Sigmoid colon (tissue), 3 donors: ENCODE data around the gene BDKRB2.

Experiments used
- CTCF ChIP-seq, 4 experiments: fragments of 450-650 bp in 3 of 4; fragments of 200-600 bp in 1 of 4; IDR thresholded peaks; one replicate each; pipeline ENCODE4 v1.5.1; 2016 to 2019; ENCODE audit warnings: antibody characterized with exemption in 4 of 4, mild to moderate bottlenecking in 3 of 4, moderate library complexity in 2 of 4
- POLR2A ChIP-seq, 2 donors: fragments of 450-650 bp; IDR thresholded peaks; one replicate each; pipeline ENCODE4 v1.6.1; 2016; ENCODE audit warnings: antibody characterized with exemption in 2 of 2, mild to moderate bottlenecking in 2 of 2, moderate library complexity in 2 of 2

GRCh38 chr14:96182546-96182945, 22.1 kb upstream of the BDKRB2 start:
- TF ChIP-seq CTCF (IDR thresholded peaks at IDR 0.05), result no peak
- no peak for TF ChIP-seq POLR2A (IDR thresholded peaks at IDR 0.05)
